Right lobe of liver (tissue), 4 donors: ENCODE results near the gene IQCH.

Experiments used
- CTCF ChIP-seq, 4 donors: fragments of 200-600 bp in 3 of 4; fragments of 450-650 bp in 1 of 4; IDR thresholded peaks; one replicate each; pipeline versions ENCODE4 v1.5.1 to v1.8.0; 2016 to 2022; ENCODE audit warnings: antibody characterized with exemption in 4 of 4, mild to moderate bottlenecking in 2 of 4
- POLR2A ChIP-seq: fragments of 450-650 bp; IDR thresholded peaks from one replicate; pipeline ENCODE4 v1.6.1; 2017; ENCODE audit warnings: antibody characterized with exemption, mild to moderate bottlenecking
- donor health status: DM: no; HTN: no; CAD: no.
- donor health status: DM: no; HTN: no; CAD: no.
- donor health status: DM: no; HTN: yes; CAD: no.

GRCh38 chr15:67307889-67308597, 53.5 kb downstream of the IQCH start:
- no peak for TF ChIP-seq CTCF (IDR thresholded peaks at IDR 0.05)
- TF ChIP-seq POLR2A, result no peak
